Mesenchymal stem cell (in vitro differentiated cells and primary cell): ENCODE measurements around the gene SMYD1. TPM values are rescaled to one million over a fixed set of nuclear protein-coding genes. Genes with fewer than 3 reads are reported as not detected.
A peak's percentile ranks its signal among the peaks of the same experiment; 100 is the strongest.
"Not testable (repeated sequence)": the region's sequence is repeated elsewhere in the genome, so short reads cannot be mapped to it uniquely, and the experiment has no call there.

Source experiments
- DNase-seq: peaks from one replicate; pipeline ENCODE4 v3.0.0-alpha.2; 2013
- H2AFZ ChIP-seq: one replicate; pipeline ENCODE4 v1.6.1; 2013; ENCODE audit warnings: low read depth, mild to moderate bottlenecking, control low read depth, inconsistent platforms, low read length, moderate library complexity
- H2AK5ac ChIP-seq: 2 replicates; pipeline ENCODE4 v1.6.1; 2013; ENCODE audit warnings: low read length, moderate library complexity, mild to moderate bottlenecking, inconsistent platforms; ENCODE audit not compliant: severe bottlenecking
- H2BK120ac ChIP-seq: one replicate; pipeline ENCODE4 v1.6.1; 2013; ENCODE audit warnings: low read depth, mild to moderate bottlenecking, inconsistent platforms, low read length, moderate library complexity
- H2BK12ac ChIP-seq, 2 experiments: one replicate each; pipeline ENCODE4 v1.6.1; 2013; ENCODE audit warnings: inconsistent platforms in 2 of 2, low read length in 2 of 2, mild to moderate bottlenecking in 2 of 2, moderate library complexity in 2 of 2, control low read depth in 1 of 2
- H2BK15ac ChIP-seq: one replicate; pipeline ENCODE4 v1.6.1; 2013; ENCODE audit warnings: mild to moderate bottlenecking, low read depth, inconsistent platforms; ENCODE audit not compliant: poor library complexity, severe bottlenecking
- H2BK5ac ChIP-seq: 2 replicates; pipeline ENCODE4 v1.6.1; 2013; ENCODE audit warnings: low read depth, mild to moderate bottlenecking, low read length, control low read depth, inconsistent platforms; ENCODE audit not compliant: poor library complexity, severe bottlenecking
- H3K14ac ChIP-seq, 2 experiments: one replicate each; pipeline ENCODE4 v1.6.1; 2013; ENCODE audit warnings: inconsistent platforms in 2 of 2, low read length in 2 of 2, control low read depth in 1 of 2, mild to moderate bottlenecking in 1 of 2, moderate library complexity in 1 of 2
- H3K18ac ChIP-seq, 2 experiments: one replicate each; pipeline ENCODE4 v1.6.1; 2013; ENCODE audit warnings: inconsistent platforms in 2 of 2, low read length in 2 of 2, control low read depth in 1 of 2, low read depth in 1 of 2, mild to moderate bottlenecking in 1 of 2
- H3K23ac ChIP-seq, 2 experiments: one replicate each; pipeline ENCODE4 v1.6.1; 2013; ENCODE audit warnings: inconsistent platforms in 2 of 2, low read length in 2 of 2, mild to moderate bottlenecking in 2 of 2, moderate library complexity in 2 of 2, control low read depth in 1 of 2
- H3K27ac ChIP-seq: 2 replicates; pipeline ENCODE4 v1.5.1; 2013; ENCODE audit warnings: mild to moderate bottlenecking, moderate library complexity, low read length, control low read depth, inconsistent platforms; ENCODE audit not compliant: poor library complexity, severe bottlenecking
- H3K27me3 ChIP-seq, 2 experiments: 2 replicates each; pipeline versions ENCODE4 v1.6.1 to v1.7.0; 2013; ENCODE audit warnings: low read length in 2 of 2, mild to moderate bottlenecking in 2 of 2, moderate library complexity in 2 of 2, control low read depth in 1 of 2, inconsistent platforms in 1 of 2; ENCODE audit not compliant: control insufficient read depth in 1 of 2, insufficient read depth in 1 of 2
- H3K36me3 ChIP-seq, 2 experiments: 2 replicates each; pipeline versions ENCODE4 v1.6.1 to v1.7.0; 2013; ENCODE audit warnings: low read length in 2 of 2, control low read depth in 1 of 2, inconsistent platforms in 1 of 2, low read depth in 1 of 2, mild to moderate bottlenecking in 1 of 2; ENCODE audit not compliant: insufficient read depth in 2 of 2, control insufficient read depth in 1 of 2
- H3K4ac ChIP-seq, 2 experiments: one replicate each; pipeline ENCODE4 v1.6.1; 2013; ENCODE audit warnings: inconsistent platforms in 2 of 2, low read length in 2 of 2, mild to moderate bottlenecking in 2 of 2, moderate library complexity in 2 of 2, control low read depth in 1 of 2, low read depth in 1 of 2
- H3K4me1 ChIP-seq: 2 replicates; pipeline ENCODE4 v1.6.1; 2013; ENCODE audit warnings: low read depth, low read length, control low read depth; ENCODE audit not compliant: control insufficient read depth, insufficient read depth
- H3K4me2 ChIP-seq: 2 replicates; pipeline ENCODE4 v1.6.1; 2013; ENCODE audit warnings: low read length, mild to moderate bottlenecking, inconsistent platforms; ENCODE audit not compliant: poor library complexity, severe bottlenecking
- H3K4me3 ChIP-seq, 2 experiments: 2 replicates each; pipeline versions ENCODE4 v1.5.1 to v1.7.0; 2013; ENCODE audit warnings: low read length in 2 of 2, mild to moderate bottlenecking in 2 of 2, control low read depth in 1 of 2, low read depth in 1 of 2; ENCODE audit not compliant: insufficient read depth in 1 of 2
- H3K79me1 ChIP-seq: replicated peaks from 2 replicates; pipeline ENCODE4 v1.6.1; 2013; ENCODE audit warnings: mild to moderate bottlenecking, control low read depth, low read length, inconsistent platforms; ENCODE audit not compliant: poor library complexity, severe bottlenecking
- H3K9ac ChIP-seq: 2 replicates; pipeline ENCODE4 v1.7.0; 2013; ENCODE audit warnings: mild to moderate bottlenecking, low read length, moderate library complexity
- H3K9me3 ChIP-seq: 2 replicates; pipeline ENCODE4 v1.7.0; 2013; ENCODE audit warnings: mild to moderate bottlenecking, low read length; ENCODE audit not compliant: control insufficient read depth
- H4K8ac ChIP-seq: one replicate; pipeline ENCODE4 v1.6.1; 2013; ENCODE audit warnings: inconsistent platforms, mild to moderate bottlenecking, low read length, moderate library complexity
- H4K91ac ChIP-seq: one replicate; pipeline ENCODE4 v1.6.1; 2013; ENCODE audit warnings: mild to moderate bottlenecking, low read length, inconsistent platforms
- WGBS: methylation state at CpG from one replicate; pipeline ENCODE4 v1.1.7; 2013; ENCODE audit warnings: mixed read lengths; 5-methylcytosine and 5-hydroxymethylcytosine counted together
- polyA plus RNA-seq, 2 experiments: library from polyadenylated mRNA; stranded (reverse); fragments of 200-250 nt; gene quantifications; one replicate each; pipeline ENCODE4 v1.2.3, GENCODE V29; 2013

SMYD1 gene
- polyA plus RNA-seq (2013, experiment 1 of 2) = not detected
- not detected for polyA plus RNA-seq (2013, experiment 2 of 2)

DNA sequence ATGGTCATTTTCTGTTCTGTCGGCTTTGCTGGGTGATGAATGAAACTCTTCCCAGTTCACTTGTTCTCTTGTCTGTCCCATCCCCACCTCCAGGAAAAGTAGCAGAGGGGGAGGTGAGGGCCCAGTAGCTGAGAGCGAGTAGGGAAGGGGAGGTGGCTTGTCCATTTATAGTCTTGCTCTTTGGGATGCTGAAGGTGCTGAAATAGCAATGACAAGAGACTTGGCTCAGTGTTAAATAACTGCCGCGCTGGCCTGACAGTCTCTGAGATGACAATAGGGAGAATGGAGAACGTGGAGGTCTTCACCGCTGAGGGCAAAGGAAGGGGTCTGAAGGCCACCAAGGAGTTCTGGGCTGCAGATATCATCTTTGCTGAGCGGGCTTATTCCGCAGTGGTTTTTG is at the start of gene SMYD1:
SMYD1 (plus strand) TSS at position 228 of the 400 bp plus-strand sequence; CDS start at position 268, 40 bp downstream.
- Histone ChIP-seq H3K4me1 (no peaks in the 10 kb centered on the region), H3K27me3 (peaks cover 0 to 6% of the 10 kb centered on the region in 2 experiments), H3K27ac (no peak within 1 kb of the TSS), H3K36me3 (no peaks in the 10 kb centered on the region), H2AK5ac (no peak within 1 kb of the TSS), H3K4me3 (no peak within 1 kb of the TSS), H2AFZ (no peak within 1 kb of the TSS), H3K79me1 (no peaks in the 10 kb centered on the region), H2BK5ac (no peak within 1 kb of the TSS), H4K91ac (no peak within 1 kb of the TSS), H3K14ac (no peak within 1 kb of the TSS), H3K23ac (no peak within 1 kb of the TSS), H3K9me3 (no peaks in the 10 kb centered on the region), H2BK15ac (no peak within 1 kb of the TSS), H2BK12ac (no peak within 1 kb of the TSS), H4K8ac (no peak within 1 kb of the TSS), H2BK120ac (no peak within 1 kb of the TSS), H3K9ac (no peak within 1 kb of the TSS), H3K4ac (no peak within 1 kb of the TSS), H3K4me2 (no peak within 1 kb of the TSS), H3K18ac (no peak within 1 kb of the TSS)
- DNase-seq = no peak
- WGBS = 82% methylated on average over 7 of the region's 8 CpGs

DNA sequence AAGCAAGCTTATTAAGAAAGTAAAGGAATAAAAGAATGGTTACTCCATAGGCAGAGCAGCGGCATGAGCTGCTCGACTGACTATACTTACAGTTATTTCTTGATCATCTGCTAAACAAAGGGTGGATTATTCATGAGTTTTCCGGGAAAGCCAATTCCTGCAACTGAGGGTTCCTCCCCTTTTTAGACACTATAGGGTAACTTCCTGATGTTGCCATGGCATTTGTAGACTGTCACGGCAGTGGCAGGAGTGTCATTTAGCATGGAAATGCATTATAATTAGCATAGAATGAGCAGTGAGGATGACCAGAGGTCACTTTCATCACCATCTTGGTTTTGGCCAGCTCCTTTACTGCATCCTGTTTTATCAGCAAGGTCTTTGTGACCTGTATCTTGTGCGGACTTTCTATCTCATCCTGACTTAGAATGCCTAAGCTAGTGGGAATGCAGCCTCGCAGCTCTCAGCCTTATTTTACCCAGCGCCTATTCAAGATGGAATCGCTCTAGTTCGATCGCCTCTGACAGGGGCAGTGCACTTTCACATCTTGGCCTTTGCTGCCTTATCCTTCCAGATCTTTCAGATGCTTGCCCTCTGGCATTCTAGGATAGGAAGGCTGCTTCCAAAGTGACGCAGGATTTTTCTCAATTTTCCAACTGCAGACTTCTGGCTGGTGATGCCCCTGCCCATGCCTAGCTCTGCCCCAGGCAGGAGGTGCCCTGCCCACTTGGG is 49.4 kb upstream of the SMYD1 start:
- 92% methylated on average over 10 of the region's 11 CpGs for WGBS
- H3K4ac ChIP-seq, H2AFZ ChIP-seq, H3K18ac ChIP-seq, H3K23ac ChIP-seq, H2AK5ac ChIP-seq, H3K27ac ChIP-seq, H3K27me3 ChIP-seq, H3K79me1 ChIP-seq, H3K4me2 ChIP-seq, H3K14ac ChIP-seq, H2BK12ac ChIP-seq, H2BK5ac ChIP-seq, H3K9me3 ChIP-seq, H2BK120ac ChIP-seq, H4K8ac ChIP-seq, H3K4me3 ChIP-seq, H3K4me1 ChIP-seq, H4K91ac ChIP-seq, H3K9ac ChIP-seq, H3K36me3 ChIP-seq, H2BK15ac ChIP-seq, DNase-seq: not testable (repeated sequence)

GRCh38 chr2:88018909-88019308 is 48.7 kb upstream of the SMYD1 start:
- WGBS = 74% methylated on average over 6 of the region's 6 CpGs
- no peak overlapping the region for H2AK5ac ChIP-seq
- H4K91ac ChIP-seq = no peak overlapping the region

GRCh38 chr2:88019985-88020384 is 47.6 kb upstream of the SMYD1 start:
- no peaks in the 10 kb centered on the region for H3K27me3 ChIP-seq

More at GRCh38 chr2:88018909-88019308, 48.7 kb upstream of the SMYD1 start:
- no peak overlapping the region for H2BK5ac ChIP-seq
- no peaks in the 10 kb centered on the region for H3K79me1 ChIP-seq
- H2AFZ ChIP-seq = no peak overlapping the region
- H3K18ac ChIP-seq = no peak overlapping the region
- H2BK120ac ChIP-seq = no peak overlapping the region
- no peak overlapping the region for H3K4me2 ChIP-seq
- no peak overlapping the region for H4K8ac ChIP-seq
- H2BK15ac ChIP-seq = no peak overlapping the region
- no peak overlapping the region for H3K23ac ChIP-seq
- H3K4me1 ChIP-seq = peaks cover 8% of the 10 kb centered on the region
- peak overlapping the region in 1 of 2 experiments; percentile 2 for H3K14ac ChIP-seq
- H3K9ac ChIP-seq = no peak overlapping the region
- no peaks in the 10 kb centered on the region for H3K36me3 ChIP-seq
- H3K27me3 ChIP-seq = no peaks in the 10 kb centered on the region
- no peak overlapping the region for H3K4me3 ChIP-seq
- no peak overlapping the region for H2BK12ac ChIP-seq
- no peak overlapping the region for H3K27ac ChIP-seq
- no peaks in the 10 kb centered on the region for H3K9me3 ChIP-seq
- H3K4ac ChIP-seq = no peak overlapping the region
- DNase-seq = no peak

More at GRCh38 chr2:88019985-88020384, 47.6 kb upstream of the SMYD1 start:
- peaks cover 8% of the 10 kb centered on the region for H3K4me1 ChIP-seq
- H4K91ac ChIP-seq = no peak overlapping the region
- no peak overlapping the region for H2AK5ac ChIP-seq
- H3K4me3 ChIP-seq = no peak overlapping the region
- no peak overlapping the region for H3K14ac ChIP-seq
- H3K79me1 ChIP-seq = no peaks in the 10 kb centered on the region
- no peak overlapping the region for H3K27ac ChIP-seq
- H2BK15ac ChIP-seq = no peak overlapping the region
- H3K4ac ChIP-seq = no peak overlapping the region
- no peak overlapping the region for H2BK5ac ChIP-seq
- WGBS = 88% methylated on average over 3 of the region's 3 CpGs
- H3K9me3 ChIP-seq = no peaks in the 10 kb centered on the region
- no peaks in the 10 kb centered on the region for H3K36me3 ChIP-seq
- no peak overlapping the region for H3K23ac ChIP-seq
- H2AFZ ChIP-seq = no peak overlapping the region
- no peak for DNase-seq
- no peak overlapping the region for H3K18ac ChIP-seq
- no peak overlapping the region for H3K9ac ChIP-seq
- no peak overlapping the region for H3K4me2 ChIP-seq
- no peak overlapping the region for H2BK12ac ChIP-seq
- H4K8ac ChIP-seq = no peak overlapping the region
- H2BK120ac ChIP-seq = no peak overlapping the region
